GM12801 (cell line): ENCODE results near the gene KDM4B.

ENCODE experiments used
- CTCF ChIP-seq: IDR thresholded peaks from one replicate; pipeline ENCODE4 v1.5.1; 2011; ENCODE audit warnings: control low read depth; ENCODE audit not compliant: insufficient read length; ENCODE audit errors: extremely low read depth

The KDM4B gene

DNA sequence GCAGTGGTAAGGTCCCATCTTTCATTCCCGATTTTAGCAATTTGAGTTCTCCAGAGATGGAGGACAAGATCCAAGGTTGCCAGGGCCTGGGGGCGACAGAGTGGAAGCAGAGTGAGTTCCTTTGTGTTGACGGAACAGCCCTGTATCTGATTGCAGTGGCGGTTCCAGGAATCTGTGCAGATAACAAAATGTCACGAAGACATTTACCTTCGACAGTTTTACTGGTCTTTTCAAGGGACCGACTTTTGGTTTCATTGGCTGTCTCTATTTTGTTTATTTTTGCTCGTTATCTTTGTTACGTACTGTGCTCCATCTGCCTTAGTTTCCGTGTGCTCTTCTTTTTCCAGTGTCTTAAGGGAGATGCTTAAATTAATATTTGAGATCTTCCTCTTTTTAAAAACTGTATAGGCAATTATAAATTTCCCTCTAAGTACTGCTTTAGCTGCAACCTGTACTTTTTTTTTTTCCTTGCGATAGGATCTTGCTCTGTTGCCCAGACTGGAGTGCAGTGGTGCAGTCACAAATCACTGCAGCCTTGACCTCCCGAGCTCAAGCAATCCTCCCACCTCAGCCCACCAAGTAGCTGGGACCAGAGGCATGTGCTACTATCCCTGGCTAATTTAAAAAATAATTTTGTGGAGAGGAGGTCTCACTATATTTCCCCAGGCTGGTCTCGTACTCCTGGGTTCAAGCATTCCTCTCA is 23.2 kb downstream of the KDM4B start:
- no peak for TF ChIP-seq CTCF

- no peak for TF ChIP-seq CTCF
These were observed 24.8 kb downstream of the KDM4B start for GRCh38 chr19:4993683-4994082.

GRCh38 chr19:4996701-4997100 is 27.8 kb downstream of the KDM4B start:
- no peak for TF ChIP-seq CTCF

GRCh38 chr19:4997297-4997696 is 28.4 kb downstream of the KDM4B start:
- no peak for TF ChIP-seq CTCF

DNA sequence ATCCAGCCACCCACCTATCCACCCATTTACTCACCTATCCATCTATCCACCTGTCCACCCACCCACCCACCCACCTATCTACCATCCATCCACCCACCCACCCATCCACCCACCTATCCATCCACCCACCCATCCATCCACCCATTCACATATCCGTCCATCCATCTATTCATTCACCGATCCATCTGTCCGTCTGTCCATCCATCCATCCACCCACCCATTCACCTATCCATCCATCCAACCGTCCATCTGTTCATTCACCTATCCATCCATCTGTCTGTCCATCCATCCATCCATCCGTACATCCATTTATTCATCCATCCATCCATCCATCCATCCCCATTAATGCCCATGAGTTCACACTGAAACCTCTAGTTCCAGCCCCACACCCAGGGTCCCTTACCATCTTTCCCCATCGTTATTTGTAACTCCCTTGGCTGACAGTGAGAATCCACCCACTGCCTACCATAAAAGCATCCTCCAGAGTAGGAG is 31.3 kb downstream of the KDM4B start:
- TF ChIP-seq CTCF, result no peak

GRCh38 chr19:5001615-5002014 is 32.7 kb downstream of the KDM4B start:
- no peak for TF ChIP-seq CTCF

DNA sequence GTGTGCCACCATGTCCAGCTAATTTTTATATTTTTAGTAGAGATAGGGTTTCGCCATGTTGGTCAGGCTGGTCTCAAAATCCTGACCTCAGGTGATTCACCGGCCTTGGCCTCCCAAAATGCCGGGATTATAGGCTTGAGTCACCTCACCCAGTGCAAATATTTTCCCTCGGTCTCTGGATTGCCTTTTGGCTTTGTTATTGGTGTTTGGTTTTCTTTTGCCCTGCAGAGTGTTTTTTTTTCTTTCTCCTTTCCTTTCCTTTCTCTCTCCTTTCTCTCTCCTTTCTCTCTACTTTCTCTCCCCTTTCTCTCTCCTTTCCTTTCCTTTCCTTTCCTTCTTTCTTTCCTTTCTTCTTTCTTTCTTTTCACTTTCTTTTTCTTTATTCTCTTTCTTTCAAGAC is 33.2 kb downstream of the KDM4B start:
- TF ChIP-seq CTCF, result no peak
